ENCODE results near the gene CCDC28B.

Gene CCDC28B

GRCh38 chr1:32194984-32195383, 5.4 kb upstream of the CCDC28B start:
- no peak for DNase-seq (ENCODE audit: low spot score)

GRCh38 chr1:32195531-32195930, 4.9 kb upstream of the CCDC28B start:
- DNase-seq (ENCODE audit: low spot score), result no peak

GRCh38 chr1:32195972-32196823, 4.2 kb upstream of the CCDC28B start:
- no peak for DNase-seq (ENCODE audit: low spot score)

GRCh38 chr1:32197074-32197473, 3.3 kb upstream of the CCDC28B start:
- DNase-seq (ENCODE audit: low spot score), result no peak

- no peak for DNase-seq (ENCODE audit: low spot score)
Measured at GRCh38 chr1:32197837-32198236, 2.6 kb upstream of the CCDC28B start.

- DNase-seq (ENCODE audit: low spot score), result no peak
Measured at GRCh38 chr1:32198237-32199042, 2.0 kb upstream of the CCDC28B start.

GRCh38 chr1:32199043-32199716, 1.2 kb upstream of the CCDC28B start:
- DNase-seq (ENCODE audit: low spot score), result no peak

GRCh38 chr1:32199717-32200072, 700 bp upstream of the CCDC28B start:
- DNase-seq (ENCODE audit: low spot score), result no peak

GRCh38 chr1:32201011-32201855, 838 bp downstream of the CCDC28B start:
- DNase-seq (ENCODE audit: low spot score), result no peak

- DNase-seq (ENCODE audit: low spot score), result no peak
Measured at GRCh38 chr1:32204943-32205361, 4.6 kb downstream of the CCDC28B start.

GRCh38 chr1:32205401-32206370, 5.3 kb downstream of the CCDC28B start, which contains the start of gene IQCC:
IQCC (plus strand) TSS chr1:32205671; CDS start chr1:32205682, 11 bp downstream.
- DNase-seq (ENCODE audit: low spot score), result peak; percentile 78

GRCh38 chr1:32208469-32208868, 8.1 kb downstream of the CCDC28B start:
- no peak for DNase-seq (ENCODE audit: low spot score)

GRCh38 chr1:32208891-32209328, 8.5 kb downstream of the CCDC28B start, which contains the start of gene DCDC2B:
DCDC2B (plus strand) TSS chr1:32209089; CDS start chr1:32209094, 5 bp downstream.
- DNase-seq (ENCODE audit: low spot score), result no peak

- peak; percentile 76 for DNase-seq (ENCODE audit: low spot score)
Measured at GRCh38 chr1:32215629-32216480, 15.5 kb downstream of the CCDC28B start.

- DNase-seq (ENCODE audit: low spot score), result no peak
Measured at GRCh38 chr1:32216566-32216965, 16.2 kb downstream of the CCDC28B start.

- DNase-seq (ENCODE audit: low spot score), result no peak
Measured at GRCh38 chr1:32219022-32219421, 18.6 kb downstream of the CCDC28B start.

GRCh38 chr1:32220746-32221580, 20.6 kb downstream of the CCDC28B start:
- no peak for DNase-seq (ENCODE audit: low spot score)

- no peak for DNase-seq (ENCODE audit: low spot score)
Measured at GRCh38 chr1:32221581-32221979, 21.2 kb downstream of the CCDC28B start.

Data from HuH-7.5 (cell line).